Breast epithelium (tissue), 3 donors: ENCODE data around the gene KCTD1.

Experiments used
- POLR2A ChIP-seq: fragments of 450-650 bp; IDR thresholded peaks from one replicate; pipeline ENCODE4 v1.6.1; 2016; ENCODE audit warnings: antibody characterized with exemption, mild to moderate bottlenecking, moderate library complexity
- POLR2AphosphoS5 ChIP-seq, 3 donors: sonication (generic); formaldehyde crosslinking; IDR thresholded peaks; one replicate each; pipeline ENCODE4 v1.6.1; 2017; ENCODE audit warnings: antibody characterized with exemption in 3 of 3
- TF ChIP-seq, protein P1 (sequence below), 3 donors: fragments of 450-650 bp; IDR thresholded peaks; one replicate each; pipeline ENCODE4 v1.5.1; 2016 to 2017; ENCODE audit warnings: antibody characterized with exemption in 3 of 3, mild to moderate bottlenecking in 3 of 3, moderate library complexity in 3 of 3

DNA sequence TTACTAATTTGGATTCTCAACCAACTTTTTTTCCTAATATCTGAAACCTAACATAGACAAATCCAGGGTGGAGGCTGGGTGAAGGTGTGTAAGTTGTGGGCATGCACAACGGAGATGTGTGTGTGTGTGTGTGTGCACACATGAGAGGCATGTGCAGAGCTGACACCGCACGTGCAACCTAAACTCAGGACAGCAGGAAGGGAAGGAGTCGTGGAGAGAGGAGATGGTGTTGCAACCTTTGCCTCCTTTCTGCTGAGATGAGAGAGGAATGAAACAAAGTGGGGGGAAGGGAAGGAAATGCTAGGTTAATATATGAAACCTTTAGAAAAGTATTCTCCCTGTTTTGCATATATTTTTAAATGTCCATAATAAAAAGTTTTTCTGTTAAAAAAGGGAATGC lies 64.7 kb downstream of the KCTD1 start:
- TF ChIP-seq, protein P1, sequence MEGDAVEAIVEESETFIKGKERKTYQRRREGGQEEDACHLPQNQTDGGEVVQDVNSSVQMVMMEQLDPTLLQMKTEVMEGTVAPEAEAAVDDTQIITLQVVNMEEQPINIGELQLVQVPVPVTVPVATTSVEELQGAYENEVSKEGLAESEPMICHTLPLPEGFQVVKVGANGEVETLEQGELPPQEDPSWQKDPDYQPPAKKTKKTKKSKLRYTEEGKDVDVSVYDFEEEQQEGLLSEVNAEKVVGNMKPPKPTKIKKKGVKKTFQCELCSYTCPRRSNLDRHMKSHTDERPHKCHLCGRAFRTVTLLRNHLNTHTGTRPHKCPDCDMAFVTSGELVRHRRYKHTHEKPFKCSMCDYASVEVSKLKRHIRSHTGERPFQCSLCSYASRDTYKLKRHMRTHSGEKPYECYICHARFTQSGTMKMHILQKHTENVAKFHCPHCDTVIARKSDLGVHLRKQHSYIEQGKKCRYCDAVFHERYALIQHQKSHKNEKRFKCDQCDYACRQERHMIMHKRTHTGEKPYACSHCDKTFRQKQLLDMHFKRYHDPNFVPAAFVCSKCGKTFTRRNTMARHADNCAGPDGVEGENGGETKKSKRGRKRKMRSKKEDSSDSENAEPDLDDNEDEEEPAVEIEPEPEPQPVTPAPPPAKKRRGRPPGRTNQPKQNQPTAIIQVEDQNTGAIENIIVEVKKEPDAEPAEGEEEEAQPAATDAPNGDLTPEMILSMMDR (IDR thresholded peaks at IDR 0.05): no peak
- no peak for TF ChIP-seq POLR2A
- TF ChIP-seq POLR2AphosphoS5 (IDR thresholded peaks at IDR 0.05): no peak
